Fibroblast of villous mesenchyme (primary cell): ENCODE measurements around the gene EXPH5. TPM values are rescaled to one million over a fixed set of nuclear protein-coding genes. Genes with fewer than 3 reads are reported as not detected.

ENCODE experiments used
- DNase-seq: peaks from one replicate; pipeline ENCODE4 v3.0.0-alpha.2; 2010; ENCODE audit warnings: low read depth
- H3K4me3 ChIP-seq: 2 replicates; pipeline ENCODE4 v1.5.1; 2011; ENCODE audit warnings: low read depth, mild to moderate bottlenecking, low read length
- CTCF ChIP-seq: IDR thresholded peaks from 2 replicates; pipeline ENCODE4 v1.5.1; 2012; ENCODE audit warnings: low read depth, mild to moderate bottlenecking, low read length; ENCODE audit not compliant: insufficient read depth
- total RNA-seq: library from RNA; depleted of rRNA; stranded (reverse); fragments of >200 nt; gene quantifications from 2 replicates; pipeline ENCODE4 v1.2.3, GENCODE V29; 2012

The EXPH5 gene
- total RNA-seq, 1 donor: 2.2 TPM

GRCh38 chr11:108508653-108509593 lies 84.6 kb downstream of the EXPH5 start:
- TF ChIP-seq CTCF: no peak
- no peak for DNase-seq
- H3K4me3 ChIP-seq: no peak overlapping the region

GRCh38 chr11:108501396-108501795 lies 92.2 kb downstream of the EXPH5 start:
- no peak for TF ChIP-seq CTCF
- peak; percentile 59 for DNase-seq
- H3K4me3 ChIP-seq: no peak overlapping the region

- DNase-seq: no peak
- no peak overlapping the region for H3K4me3 ChIP-seq
- TF ChIP-seq CTCF: no peak
These were observed 92.8 kb downstream of the EXPH5 start for GRCh38 chr11:108500721-108501120.

GRCh38 chr11:108500169-108500568 lies 93.4 kb downstream of the EXPH5 start:
- no peak for DNase-seq
- no peak overlapping the region for H3K4me3 ChIP-seq
- TF ChIP-seq CTCF: no peak

GRCh38 chr11:108498816-108499408 lies 94.7 kb downstream of the EXPH5 start:
- H3K4me3 ChIP-seq: peak overlapping the region; percentile 69
- no peak for TF ChIP-seq CTCF
- DNase-seq: no peak

- peak within 1 kb of the TSS; percentile 69 for H3K4me3 ChIP-seq
- no peak for TF ChIP-seq CTCF
- peak; percentile 54 for DNase-seq
These were observed 95.3 kb downstream of the EXPH5 start, which contains the start of gene POGLUT3 for GRCh38 chr11:108498046-108498815. Gene POGLUT3, minus strand, starts transcription at chr11:108498384. Its CDS starts 18 bp downstream, at chr11:108498366.
